PFSK-1 (cell line): ENCODE data around the gene UVRAG.

Experiments
- FOXP2 ChIP-seq: optimal IDR thresholded peaks from 2 replicates; pipeline ENCODE3; 2011; ENCODE audit warnings: borderline replicate concordance, control low read depth, inconsistent platforms; ENCODE audit not compliant: insufficient read depth; ENCODE audit errors: extremely low read length, extremely low read depth
- POLR2AphosphoS5 ChIP-seq: IDR thresholded peaks from 2 replicates; pipeline ENCODE4 v1.6.1; 2012; ENCODE audit warnings: low read depth, mild to moderate bottlenecking, control low read depth, low read length, moderate library complexity
- REST ChIP-seq, 2 experiments: IDR thresholded peaks; 2 replicates each; pipeline versions ENCODE4 v1.6.1 to v1.8.0; 2011 to 2012; ENCODE audit warnings: low read depth in 2 of 2, low read length in 2 of 2, control low read depth in 1 of 2, inconsistent platforms in 1 of 2, mild to moderate bottlenecking in 1 of 2, moderate library complexity in 1 of 2; ENCODE audit not compliant: insufficient read depth in 1 of 2
- SIN3A ChIP-seq: IDR thresholded peaks from 2 replicates; pipeline ENCODE4 v1.6.1; 2012; ENCODE audit warnings: mild to moderate bottlenecking, low read length, moderate library complexity, borderline replicate concordance; ENCODE audit not compliant: insufficient read depth
- TAF1 ChIP-seq: IDR thresholded peaks from 2 replicates; pipeline ENCODE4 v1.6.1; 2012; ENCODE audit warnings: low read length, control low read depth, borderline replicate concordance; ENCODE audit not compliant: insufficient read depth

DNA sequence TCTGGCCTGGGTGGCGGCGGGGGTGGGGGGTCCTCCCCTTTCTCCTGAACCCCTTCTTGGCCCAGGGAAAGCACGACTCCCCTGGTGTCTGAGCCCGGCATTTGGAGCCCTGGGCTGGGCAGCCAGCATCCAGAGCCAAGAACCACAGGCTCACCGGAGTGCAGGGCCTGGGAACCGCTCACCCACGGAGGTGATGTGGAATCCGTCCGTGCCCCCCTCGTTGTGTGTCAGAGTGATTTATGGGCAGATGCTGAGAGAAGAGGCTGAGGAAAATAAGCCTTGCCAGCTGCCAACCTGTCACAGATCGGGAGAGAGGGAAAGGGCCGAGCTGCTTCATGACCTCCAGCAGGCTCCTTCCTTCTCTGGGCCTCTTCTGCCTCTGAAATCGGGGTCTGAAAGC is 357.6 kb downstream of the UVRAG start:
- no peak for TF ChIP-seq POLR2AphosphoS5
- no peak for TF ChIP-seq REST (IDR thresholded peaks at IDR 0.05; ENCODE audit: insufficient read depth in 1 of 2, low read depth in 2 of 2, low read length in 2 of 2)
- TF ChIP-seq FOXP2 = no peak
- TF ChIP-seq SIN3A = no peak
- no peak for TF ChIP-seq TAF1
